HepG2 (cell line): ENCODE results near the gene SAYSD1.

Experiments
- CHD2 ChIP-seq: IDR thresholded peaks from 2 replicates; pipeline ENCODE4 v1.6.1; 2011; ENCODE audit warnings: low read depth, low read length, improper control_type of control experiment
- MXI1 ChIP-seq: IDR thresholded peaks from 3 replicates; pipeline ENCODE4 v1.6.1; 2012; ENCODE audit warnings: low read depth, low read length, inconsistent platforms, borderline replicate concordance
- TBP ChIP-seq: sonication (generic); formaldehyde crosslinking; IDR thresholded peaks from 2 replicates; pipeline ENCODE4 v1.5.0; 2020; ENCODE audit warnings: missing genetic modification reagents
- ZNF430 ChIP-seq: sonication (generic); formaldehyde crosslinking; IDR thresholded peaks from 2 replicates; pipeline ENCODE4 v1.9.0; 2021; ENCODE audit warnings: mild to moderate bottlenecking, missing genetic modification reagents
- ZNF577 ChIP-seq: sonication (generic); formaldehyde crosslinking; IDR thresholded peaks from 2 replicates; pipeline ENCODE4 v1.4.0; 2020; ENCODE audit warnings: mild to moderate bottlenecking, low read depth, missing genetic modification reagents, borderline replicate concordance
- TF ChIP-seq, protein P1 (sequence below): sonication (generic); formaldehyde crosslinking; IDR thresholded peaks from 2 replicates; pipeline ENCODE4 v1.8.1; 2023; ENCODE audit warnings: mild to moderate bottlenecking, missing genetic modification reagents

DNA sequence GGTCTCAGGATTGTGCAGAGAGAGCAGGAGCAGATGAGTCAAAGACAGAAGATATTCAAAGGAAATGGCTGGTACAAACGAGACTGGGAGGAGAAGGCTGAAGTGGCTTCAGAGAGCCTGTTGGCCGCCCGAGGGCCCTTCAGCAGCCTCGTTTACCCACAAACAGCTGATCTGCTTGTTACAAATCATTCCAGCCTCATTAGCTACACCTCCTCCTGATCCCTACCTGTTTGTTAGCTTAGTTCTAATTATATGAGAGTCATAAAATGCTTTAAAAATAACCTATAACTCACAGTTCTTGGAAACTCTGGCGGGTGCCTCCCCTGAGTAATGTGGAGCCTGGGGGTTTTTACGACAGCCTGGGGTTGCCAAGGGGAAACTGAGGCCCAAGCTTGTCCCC is 53.8 kb downstream of the SAYSD1 start:
- TF ChIP-seq, protein P1, sequence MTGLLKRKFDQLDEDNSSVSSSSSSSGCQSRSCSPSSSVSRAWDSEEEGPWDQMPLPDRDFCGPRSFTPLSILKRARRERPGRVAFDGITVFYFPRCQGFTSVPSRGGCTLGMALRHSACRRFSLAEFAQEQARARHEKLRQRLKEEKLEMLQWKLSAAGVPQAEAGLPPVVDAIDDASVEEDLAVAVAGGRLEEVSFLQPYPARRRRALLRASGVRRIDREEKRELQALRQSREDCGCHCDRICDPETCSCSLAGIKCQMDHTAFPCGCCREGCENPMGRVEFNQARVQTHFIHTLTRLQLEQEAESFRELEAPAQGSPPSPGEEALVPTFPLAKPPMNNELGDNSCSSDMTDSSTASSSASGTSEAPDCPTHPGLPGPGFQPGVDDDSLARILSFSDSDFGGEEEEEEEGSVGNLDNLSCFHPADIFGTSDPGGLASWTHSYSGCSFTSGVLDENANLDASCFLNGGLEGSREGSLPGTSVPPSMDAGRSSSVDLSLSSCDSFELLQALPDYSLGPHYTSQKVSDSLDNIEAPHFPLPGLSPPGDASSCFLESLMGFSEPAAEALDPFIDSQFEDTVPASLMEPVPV (CRISPR knock-in tag), result no peak
- TF ChIP-seq TBP (CRISPR knock-in tag) (no peak), ZNF430 (CRISPR knock-in tag) (no peak), MXI1 (no peak), CHD2 (no peak), ZNF577 (no peak)
